Breast epithelium (tissue), 4 donors: ENCODE data around the gene NXNL1. TPM values are rescaled to one million over a fixed set of nuclear protein-coding genes. Genes with fewer than 3 reads are reported as not detected.
"Not testable (repeated sequence)": the region's sequence is repeated elsewhere in the genome, so short reads cannot be mapped to it uniquely, and the experiment has no call there.

Source experiments
- DNase-seq, 2 donors: peaks; one replicate each; pipeline ENCODE4 v3.0.0-alpha.2; 2019; ENCODE audit warnings: low spot score in 2 of 2
- H3K27ac ChIP-seq, 2 donors: fragments of 200-600 bp; sonication (generic) in 1 of 2; one replicate each; pipeline ENCODE4 v1.5.1; 2016 to 2019; ENCODE audit warnings: mild to moderate bottlenecking in 1 of 2
- H3K27me3 ChIP-seq, 2 donors: fragments of 200-600 bp; sonication (generic) in 1 of 2; one replicate each; pipeline versions ENCODE4 v1.5.1 to v1.6.0; 2017 to 2019; ENCODE audit warnings: control low read depth in 1 of 2, mild to moderate bottlenecking in 1 of 2
- H3K36me3 ChIP-seq: fragments of 200-600 bp; one replicate; pipeline ENCODE4 v1.5.1; 2019
- H3K4me1 ChIP-seq, 2 donors: fragments of 200-600 bp; sonication (generic); one replicate each; pipeline ENCODE4 v1.5.1; 2016 to 2019; ENCODE audit warnings: control low read depth in 1 of 2
- H3K4me3 ChIP-seq, 3 donors: fragments of 200-600 bp; sonication (generic); 1 replicate in 2 of 3; 2 replicates in 1 of 3; pipeline ENCODE4 v1.5.1; 2016 to 2019; ENCODE audit warnings: mild to moderate bottlenecking in 3 of 3, moderate library complexity in 2 of 3
- H3K9me3 ChIP-seq, 2 donors: fragments of 200-600 bp; sonication (generic) in 1 of 2; one replicate each; pipeline ENCODE4 v1.5.1; 2016 to 2019; ENCODE audit warnings: control low read depth in 1 of 2
- POLR2A ChIP-seq: fragments of 450-650 bp; IDR thresholded peaks from one replicate; pipeline ENCODE4 v1.6.1; 2016; ENCODE audit warnings: antibody characterized with exemption, mild to moderate bottlenecking, moderate library complexity
- POLR2AphosphoS5 ChIP-seq, 3 donors: sonication (generic); formaldehyde crosslinking; IDR thresholded peaks; one replicate each; pipeline ENCODE4 v1.6.1; 2017; ENCODE audit warnings: antibody characterized with exemption in 3 of 3
- intact Hi-C: fragments of 100-400 bp; cut with DNase I; formaldehyde crosslinking; loops from one replicate; pipeline ENCODE4 v1.15.1; 2023; ENCODE audit warnings: low total_unique reads
- total RNA-seq, 3 donors: library from RNA; depleted of rRNA; stranded (reverse); fragments of >200 nt; gene quantifications; one replicate each; pipeline ENCODE4 v1.1.0, GENCODE V29; 2016
- TF ChIP-seq, protein P1 (sequence below), 3 donors: fragments of 450-650 bp; IDR thresholded peaks; one replicate each; pipeline ENCODE4 v1.5.1; 2016 to 2017; ENCODE audit warnings: antibody characterized with exemption in 3 of 3, mild to moderate bottlenecking in 3 of 3, moderate library complexity in 3 of 3

Gene NXNL1
- total RNA-seq, 3 donors from 2014 or later: 0.64 TPM; not detected in 2

GRCh38 chr19:17483605-17484002 is 22.9 kb upstream of the NXNL1 start:
- TF ChIP-seq POLR2AphosphoS5 (IDR thresholded peaks at IDR 0.05) (no peak), POLR2A (no peak)
- TF ChIP-seq, protein P1, sequence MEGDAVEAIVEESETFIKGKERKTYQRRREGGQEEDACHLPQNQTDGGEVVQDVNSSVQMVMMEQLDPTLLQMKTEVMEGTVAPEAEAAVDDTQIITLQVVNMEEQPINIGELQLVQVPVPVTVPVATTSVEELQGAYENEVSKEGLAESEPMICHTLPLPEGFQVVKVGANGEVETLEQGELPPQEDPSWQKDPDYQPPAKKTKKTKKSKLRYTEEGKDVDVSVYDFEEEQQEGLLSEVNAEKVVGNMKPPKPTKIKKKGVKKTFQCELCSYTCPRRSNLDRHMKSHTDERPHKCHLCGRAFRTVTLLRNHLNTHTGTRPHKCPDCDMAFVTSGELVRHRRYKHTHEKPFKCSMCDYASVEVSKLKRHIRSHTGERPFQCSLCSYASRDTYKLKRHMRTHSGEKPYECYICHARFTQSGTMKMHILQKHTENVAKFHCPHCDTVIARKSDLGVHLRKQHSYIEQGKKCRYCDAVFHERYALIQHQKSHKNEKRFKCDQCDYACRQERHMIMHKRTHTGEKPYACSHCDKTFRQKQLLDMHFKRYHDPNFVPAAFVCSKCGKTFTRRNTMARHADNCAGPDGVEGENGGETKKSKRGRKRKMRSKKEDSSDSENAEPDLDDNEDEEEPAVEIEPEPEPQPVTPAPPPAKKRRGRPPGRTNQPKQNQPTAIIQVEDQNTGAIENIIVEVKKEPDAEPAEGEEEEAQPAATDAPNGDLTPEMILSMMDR (IDR thresholded peaks at IDR 0.05): no peak
- H3K27me3 ChIP-seq: no peaks in the 10 kb centered on the region
- no peaks in the 10 kb centered on the region for H3K9me3 ChIP-seq
- H3K36me3 ChIP-seq: no peaks in the 10 kb centered on the region
- peaks cover 0 to 5% of the 10 kb centered on the region in 2 donors for H3K4me1 ChIP-seq
- no peak for DNase-seq
- no peak overlapping the region for H3K4me3 ChIP-seq
- intact Hi-C loops: no loop called here
- H3K27ac ChIP-seq: no peak overlapping the region

DNA sequence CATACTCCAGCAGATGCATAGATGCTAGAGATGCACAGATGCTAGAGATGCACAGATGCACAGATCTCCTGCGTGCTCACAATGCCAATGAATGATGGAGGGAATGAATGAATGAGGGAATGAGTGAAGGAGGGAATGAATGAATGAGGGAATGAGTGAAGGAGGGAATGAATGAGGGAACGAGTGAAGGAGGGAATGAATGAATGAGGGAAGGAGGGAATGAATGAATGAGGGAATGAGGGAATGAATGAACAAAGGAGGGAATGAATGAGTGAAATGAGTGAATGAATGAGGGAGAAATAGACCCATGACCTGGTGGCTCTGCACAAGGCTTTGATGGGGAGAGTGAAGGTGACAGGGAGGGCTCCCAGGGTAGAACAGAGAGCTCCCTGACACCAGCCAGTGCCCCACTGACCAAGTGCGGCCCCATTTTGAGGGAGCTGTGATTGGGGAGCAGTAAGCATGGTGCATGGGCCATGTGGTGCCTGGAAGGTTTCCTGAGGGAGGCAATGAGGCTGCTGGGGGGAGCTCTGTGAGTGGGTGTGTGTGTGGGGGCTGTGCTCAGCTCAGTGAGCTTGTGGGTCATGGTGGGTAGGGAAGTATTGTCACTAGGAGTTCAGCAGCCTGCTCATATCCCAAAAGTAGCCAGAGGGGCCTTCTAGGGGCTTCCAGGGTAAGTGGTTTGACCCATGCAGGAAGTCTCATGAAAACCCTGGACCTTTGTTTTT is 22.3 kb upstream of the NXNL1 start:
- no peaks in the 10 kb centered on the region for H3K36me3 ChIP-seq
- H3K4me1 ChIP-seq: peaks cover 0 to 5% of the 10 kb centered on the region in 2 donors
- TF ChIP-seq POLR2A (no peak), POLR2AphosphoS5 (IDR thresholded peaks at IDR 0.05) (no peak)
- TF ChIP-seq, protein P1 (IDR thresholded peaks at IDR 0.05): no peak
- H3K27ac ChIP-seq: no peak overlapping the region
- no peak overlapping the region for H3K4me3 ChIP-seq
- H3K27me3 ChIP-seq: no peaks in the 10 kb centered on the region
- intact Hi-C loops: no loop called here
- DNase-seq: no peak
- no peaks in the 10 kb centered on the region for H3K9me3 ChIP-seq

DNA sequence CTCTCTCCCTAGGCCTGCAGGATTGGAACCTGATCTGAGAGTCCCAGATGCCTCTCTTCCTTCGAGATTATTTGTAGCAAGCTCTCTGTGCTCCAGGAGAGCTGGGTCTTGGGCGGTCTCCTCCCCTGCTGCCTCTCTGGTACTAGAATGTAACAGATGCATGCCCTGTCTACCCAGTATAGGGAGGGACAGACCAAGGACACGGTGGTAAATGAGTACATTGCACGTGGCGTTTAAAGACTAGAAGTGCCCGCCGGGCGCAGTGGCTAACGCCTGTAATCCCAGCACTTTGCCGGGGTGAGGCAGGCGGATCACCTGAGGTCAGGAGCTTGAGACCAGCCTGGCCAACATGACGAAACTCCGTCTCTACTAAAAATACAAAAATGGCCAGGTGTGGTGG is 21.3 kb upstream of the NXNL1 start:
- no peak for DNase-seq
- H3K4me3 ChIP-seq: no peak overlapping the region
- H3K27ac ChIP-seq: no peak overlapping the region
- H3K9me3 ChIP-seq: no peaks in the 10 kb centered on the region
- no peaks in the 10 kb centered on the region for H3K36me3 ChIP-seq
- TF ChIP-seq, protein P1 (IDR thresholded peaks at IDR 0.05): no peak
- no peak for TF ChIP-seq POLR2A
- H3K4me1 ChIP-seq: peaks cover 0 to 5% of the 10 kb centered on the region in 2 donors
- intact Hi-C loops: no loop called here
- H3K27me3 ChIP-seq: no peaks in the 10 kb centered on the region

DNA sequence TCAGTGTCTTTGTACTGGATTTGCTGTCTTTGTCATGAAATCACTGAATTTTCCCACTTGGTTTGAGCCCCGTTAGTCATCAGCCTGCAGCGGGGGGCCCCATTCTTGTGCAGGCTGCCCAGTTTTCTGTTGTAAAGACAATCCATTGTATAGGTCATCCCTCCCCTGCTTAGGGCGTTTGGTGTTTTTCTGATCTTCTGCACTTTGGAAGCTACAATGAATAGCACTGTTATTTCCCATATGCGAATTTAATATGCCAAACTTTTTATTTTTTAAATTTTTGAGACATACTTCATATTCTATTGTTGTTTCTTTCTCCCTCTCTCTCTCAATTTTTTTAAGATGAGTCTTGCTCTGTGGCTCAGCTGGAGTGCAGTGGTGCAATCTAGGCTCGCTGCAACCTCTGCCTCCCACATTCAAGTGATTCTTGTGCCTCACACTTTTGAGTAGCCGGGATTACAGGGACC is 18.6 kb upstream of the NXNL1 start:
- intact Hi-C loops: no loop called here
- Histone ChIP-seq H3K27ac (peak overlapping the region; percentile 36 to 67), H3K4me3 (no peak overlapping the region), H3K27me3 (no peaks in the 10 kb centered on the region), H3K4me1 (peaks cover 5% of the 10 kb centered on the region in 2 donors), H3K9me3 (no peaks in the 10 kb centered on the region), H3K36me3 (no peaks in the 10 kb centered on the region)
- no peak for TF ChIP-seq POLR2A
- TF ChIP-seq, protein P1 (IDR thresholded peaks at IDR 0.05): no peak
- no peak for TF ChIP-seq POLR2AphosphoS5 (IDR thresholded peaks at IDR 0.05)
- DNase-seq: no peak

- Histone ChIP-seq H3K9me3 (no peaks in the 10 kb centered on the region), H3K27me3 (no peaks in the 10 kb centered on the region), H3K4me1 (peaks cover 8 to 11% of the 10 kb centered on the region in 2 donors), H3K4me3 (peak overlapping the region in 1 of 3 donors; percentile 2), H3K27ac (peak overlapping the region; percentile 84 to 89), H3K36me3 (no peaks in the 10 kb centered on the region)
- peak; percentile 67 to 96 for DNase-seq
- TF ChIP-seq POLR2A (no peak), POLR2AphosphoS5 (IDR thresholded peaks at IDR 0.05) (peak; percentile 39 to 68 (median 58))
- TF ChIP-seq, protein P1 (IDR thresholded peaks at IDR 0.05): no peak
- intact Hi-C loops: no loop called here
These were observed 14.9 kb upstream of the NXNL1 start for GRCh38 chr19:17475541-17476115.

GRCh38 chr19:17475011-17475540 is 14.3 kb upstream of the NXNL1 start:
- H3K36me3 ChIP-seq, H3K27me3 ChIP-seq, intact Hi-C loops, DNase-seq, H3K9me3 ChIP-seq: not testable (repeated sequence)
- Histone ChIP-seq H3K4me1 (peaks cover 8 to 11% of the 10 kb centered on the region in 2 donors), H3K27ac (peak overlapping the region; percentile 84 to 89), H3K4me3 (peak overlapping the region in 1 of 3 donors; percentile 2)
